B cell (primary cell): ENCODE measurements around the gene CCNL1. TPM values are rescaled to one million over a fixed set of nuclear protein-coding genes. Genes with fewer than 3 reads are reported as not detected.

Experiments
- ATAC-seq: fragments of 200-7000 bp; cut with Tn5 transposase; one replicate; pipeline ENCODE4 v1.10.0; 2021; ENCODE audit warnings: low read depth, mild to moderate bottlenecking, moderate number of reproducible peaks, moderate library complexity
- CTCF ChIA-PET: fragments of 350-600 bp; sonication (Branson Sonifier 250); formaldehyde crosslinking; loops from one replicate; lab custom pipeline; 2021; ENCODE audit warnings: antibody characterized with exemption, inconsistent platforms; lab: Charles Lee
- POLR2A ChIA-PET: fragments of 350-600 bp; sonication (Branson Sonifier 250); formaldehyde crosslinking; loops from one replicate; lab custom pipeline; 2021; ENCODE audit warnings: antibody characterized with exemption; lab: Charles Lee
- DNase-seq: peaks from one replicate; pipeline ENCODE4 v3.0.0; 2013
- H2AFZ ChIP-seq: 2 replicates; pipeline ENCODE4 v1.6.1; 2012; ENCODE audit warnings: mild to moderate bottlenecking, low read depth, low read length; ENCODE audit not compliant: insufficient read depth, poor library complexity, severe bottlenecking
- H3K27ac ChIP-seq, 2 donors: 1 replicate in 1 of 2; 2 replicates in 1 of 2; pipeline ENCODE4 v1.5.1; 2012 to 2013; ENCODE audit warnings: low read length in 2 of 2, mild to moderate bottlenecking in 2 of 2, moderate library complexity in 1 of 2
- H3K27me3 ChIP-seq, 4 experiments: fragments of 200-600 bp in 1 of 4; sonication (generic) in 1 of 4; replicated peaks in 1 of 4; 1 replicate in 2 of 4; 2 replicates in 2 of 4; pipeline versions ENCODE4 v1.6.1 to v1.7.0; 2013 to 2016; ENCODE audit warnings: low read length in 3 of 4, mild to moderate bottlenecking in 2 of 4, mixed read lengths in 1 of 4, moderate library complexity in 1 of 4; ENCODE audit not compliant: insufficient read depth in 4 of 4, control insufficient read depth in 3 of 4; ENCODE audit errors: control extremely low read depth in 1 of 4
- H3K36me3 ChIP-seq, 2 experiments: replicated peaks in 1 of 2; 1 replicate in 1 of 2; 2 replicates in 1 of 2; pipeline versions ENCODE4 v1.6.1 to v1.7.1; 2013; ENCODE audit warnings: low read length in 1 of 2; ENCODE audit not compliant: insufficient read depth in 2 of 2, control insufficient read depth in 1 of 2; ENCODE audit errors: control extremely low read depth in 1 of 2, extremely low read depth in 1 of 2
- H3K4me1 ChIP-seq, 2 donors: fragments of 200-600 bp in 1 of 2; sonication (generic) in 1 of 2; 1 replicate in 1 of 2; 2 replicates in 1 of 2; pipeline versions ENCODE4 v1.5.1 to v1.6.1; 2013 to 2017; ENCODE audit warnings: low read length in 2 of 2; ENCODE audit not compliant: control insufficient read depth in 2 of 2, insufficient read depth in 2 of 2
- H3K4me2 ChIP-seq: replicated peaks from 2 replicates; pipeline ENCODE3; 2012; ENCODE audit warnings: mild to moderate bottlenecking, low read depth, low read length; ENCODE audit not compliant: poor library complexity, severe bottlenecking
- H3K4me3 ChIP-seq, 5 experiments: fragments of 200-600 bp in 1 of 5; sonication (generic) in 1 of 5; 1 replicate in 3 of 5; 2 replicates in 2 of 5; pipeline versions ENCODE4 v1.5.1 to v1.7.0; 2011 to 2016; ENCODE audit warnings: low read length in 4 of 5, mild to moderate bottlenecking in 4 of 5, low read depth in 2 of 5, control low read depth in 1 of 5, moderate library complexity in 1 of 5; ENCODE audit not compliant: insufficient read depth in 1 of 5; ENCODE audit errors: control extremely low read depth in 1 of 5, extremely low read depth in 1 of 5
- H3K79me2 ChIP-seq: fragments of 200-600 bp; sonication (generic); one replicate; pipeline ENCODE4 v1.6.0; 2016; ENCODE audit warnings: low read length; ENCODE audit not compliant: control insufficient read depth, insufficient read depth
- H3K9ac ChIP-seq: fragments of 200-600 bp; sonication (generic); 2 replicates; pipeline ENCODE4 v1.6.1; 2017; ENCODE audit warnings: mild to moderate bottlenecking, low read length, moderate library complexity
- H3K9me3 ChIP-seq, 3 donors: one replicate each; pipeline versions ENCODE4 v1.6.1 to v1.7.1; 2013; ENCODE audit warnings: low read length in 2 of 3; ENCODE audit not compliant: control insufficient read depth in 2 of 3, insufficient read depth in 1 of 3; ENCODE audit errors: control extremely low read depth in 1 of 3
- H4K20me1 ChIP-seq: 2 replicates; pipeline ENCODE4 v1.6.0; 2012; ENCODE audit warnings: mild to moderate bottlenecking, low read length; ENCODE audit not compliant: insufficient read depth, control insufficient read depth, poor library complexity, severe bottlenecking
- H3K27ac Mint-ChIP-seq: one replicate; pipeline ENCODE4 v1.8.0; 2021; ENCODE audit warnings: mixed read lengths
- H3K27me3 Mint-ChIP-seq: one replicate; pipeline ENCODE4 v1.8.0; 2021; ENCODE audit warnings: mixed read lengths
- H3K4me1 Mint-ChIP-seq: one replicate; pipeline ENCODE4 v1.8.0; 2021; ENCODE audit warnings: mixed read lengths
- H3K4me3 Mint-ChIP-seq: one replicate; pipeline ENCODE4 v1.8.0; 2021; ENCODE audit warnings: mixed read lengths
- H3K9me3 Mint-ChIP-seq: one replicate; pipeline ENCODE4 v1.8.0; 2022; ENCODE audit warnings: mixed read lengths; ENCODE audit not compliant: insufficient read depth
- CTCF ChIP-seq: fragments of 200-600 bp; IDR thresholded peaks from one replicate; pipeline ENCODE4 v1.8.0; 2022; ENCODE audit warnings: antibody characterized with exemption, mild to moderate bottlenecking
- EZH2 ChIP-seq: IDR thresholded peaks from 2 replicates; pipeline ENCODE4 v1.6.1; 2012; ENCODE audit warnings: borderline replicate concordance, low read depth, mild to moderate bottlenecking, moderate library complexity, low read length; ENCODE audit not compliant: insufficient read depth, poor library complexity, severe bottlenecking
- WGBS: methylation state at CpG from one replicate; pipeline ENCODE4 v1.1.5; 2013; ENCODE audit warnings: missing lambda C conversion rate; ENCODE audit not compliant: insufficient coverage; 5-methylcytosine and 5-hydroxymethylcytosine counted together
- intact Hi-C: fragments of 100-400 bp; cut with micrococcal nuclease; formaldehyde crosslinking; loops from one replicate; pipeline ENCODE4 v1.10.0; 2022
- polyA plus RNA-seq: library from polyadenylated mRNA; depleted of rRNA; stranded (reverse); fragments of >200 nt; gene quantifications from 2 replicates; pipeline ENCODE4 v1.2.3, GENCODE V29; 2012
- total RNA-seq, 2 donors: library from RNA; stranded (reverse); fragments of 120-200 nt in 1 of 2; gene quantifications; 1 replicate in 1 of 2; 2 replicates in 1 of 2; pipeline versions ENCODE4 v1.2.3 to v1.2.4, GENCODE V29; 2013 to 2022

CCNL1 gene
- total and polyA plus RNA-seq, 2 donors (not counting 1 experiment from before 2014, with no cell fraction given), result 322 to 655 TPM

GRCh38 chr3:157160658-157161424, 894 bp upstream of the CCNL1 start:
- H3K4me2 ChIP-seq, result peak overlapping the region; percentile 82
- H4K20me1 ChIP-seq, result peaks cover 41% of the 10 kb centered on the region
- POLR2A ChIA-PET, result interaction anchor here (0.6 to 6.0 kb wide), 14 partner anchors 11 to 1487 kb away, joined by 3 to 168 read pairs (median 4); partner anchors contain the start of genes GMPS and TIPARP
- peak overlapping the region; percentile 98 for H3K9ac ChIP-seq
- Mint-ChIP-seq H3K27ac (peak overlapping the region; percentile 100), H3K27me3 (no peaks in the 10 kb centered on the region), H3K9me3 (no peaks in the 10 kb centered on the region), H3K4me1 (peaks cover 46% of the 10 kb centered on the region), H3K4me3 (peak overlapping the region; percentile 99)
- H3K36me3 ChIP-seq, result peaks cover 17 to 31% of the 10 kb centered on the region in 2 experiments
- peak overlapping the region; percentile 60 for H2AFZ ChIP-seq
- intact Hi-C loops, result loop anchor here (1.0 to 5.0 kb wide), 10 partner anchors 14 to 1481 kb away; partner anchors contain the start of genes GFM1, RSRC1, SLC33A1 and SSR3
- TF ChIP-seq EZH2 (no peak), CTCF (no peak)
- H3K27me3 ChIP-seq, result no peaks in the 10 kb centered on the region
- peak; percentile 91 for DNase-seq
- peak overlapping the region; percentile 78 to 100 (median 80) for H3K4me3 ChIP-seq
- H3K9me3 ChIP-seq, result no peaks in the 10 kb centered on the region
- 25% methylated on average over 11 of the region's 22 CpGs for WGBS
- H3K79me2 ChIP-seq, result peaks cover 51% of the 10 kb centered on the region
- peak; percentile 32 for ATAC-seq
- peaks cover 39 to 42% of the 10 kb centered on the region in 2 donors for H3K4me1 ChIP-seq
- H3K27ac ChIP-seq, result peak overlapping the region; percentile 99 to 100
- CTCF ChIA-PET, result interaction anchor here (0.7 to 3.3 kb wide), 9 partner anchors 8 to 606 kb away, joined by 3 to 54 read pairs (median 4); partner anchors contain the start of gene SSR3
